Hematopoietic multipotent progenitor cell treated with erythropoietin and hydrocortisone succinate and interleukin-3 and kit ligand, for 17 days (in vitro differentiated cells): Measurements from ENCODE around the gene MAG.

Experiments used
- DNase-seq: peaks from one replicate; pipeline ENCODE4 v3.0.0-alpha.2; 2015; ENCODE audit warnings: low spot score

Gene MAG

DNA sequence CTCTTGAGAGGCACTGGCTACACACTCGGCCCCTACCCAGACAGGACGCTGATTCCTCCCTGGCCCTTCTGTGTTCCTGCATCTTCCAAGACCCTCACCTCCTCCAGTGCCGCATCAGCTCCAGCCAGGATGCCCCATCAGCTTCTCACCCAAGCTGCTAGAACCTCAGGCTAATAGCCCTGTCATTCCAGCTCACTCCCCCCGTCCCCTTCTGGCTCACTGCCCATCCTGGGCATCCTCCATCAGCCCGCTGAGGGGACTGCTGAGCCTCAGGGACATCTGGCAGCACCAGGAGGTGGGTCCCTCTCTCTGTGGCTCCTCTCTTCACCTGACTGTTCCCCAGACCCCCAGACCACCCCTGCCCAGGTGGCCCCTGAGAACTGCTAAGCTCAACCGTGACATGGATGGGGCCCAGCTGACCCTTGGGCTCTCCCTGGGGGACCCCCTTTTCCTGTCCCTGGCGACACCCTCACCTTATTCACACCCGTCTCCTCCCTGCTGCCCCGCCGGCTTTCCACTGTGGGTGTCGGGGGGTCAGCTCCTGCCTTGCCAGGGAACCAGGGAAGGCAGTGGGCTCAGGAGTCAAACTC lies 71.1 kb downstream of the MAG start:
- DNase-seq = no peak
